ENCODE measurements around the gene CADM2.
"Not testable (repeated sequence)": the region's sequence is repeated elsewhere in the genome, so short reads cannot be mapped to it uniquely, and the experiment has no call there.

Gene CADM2

GRCh38 chr3:85481411-85482212 is 522.8 kb downstream of the CADM2 start:
- no peak for DNase-seq (ENCODE audit: low read depth)

- no peak for DNase-seq (ENCODE audit: low read depth)
These were observed 523.4 kb downstream of the CADM2 start for GRCh38 chr3:85482213-85482490.

- no peak for DNase-seq (ENCODE audit: low read depth)
These were observed 525.2 kb downstream of the CADM2 start for GRCh38 chr3:85483986-85484385.

GRCh38 chr3:85487375-85487774 is 528.6 kb downstream of the CADM2 start:
- no peak for DNase-seq (ENCODE audit: low read depth)

DNA sequence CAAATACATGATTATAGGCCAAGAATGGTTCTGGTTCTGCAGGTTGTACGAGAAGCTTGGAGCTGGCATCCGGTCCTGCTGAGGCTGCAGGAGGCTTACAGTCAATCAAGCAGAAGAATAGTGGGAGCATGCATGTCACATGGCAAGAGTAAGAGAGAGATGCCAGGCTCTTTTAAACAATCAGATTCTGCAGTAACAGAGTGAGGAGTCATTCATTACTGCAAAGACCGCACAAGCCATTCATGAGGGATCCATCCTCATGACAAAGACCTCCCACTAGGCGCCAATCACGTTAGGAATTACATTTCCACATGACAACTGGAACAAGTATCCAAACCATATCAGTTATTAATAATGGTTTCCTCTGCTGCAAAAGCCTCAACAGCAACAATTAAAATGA is 536.8 kb downstream of the CADM2 start:
- no peak for DNase-seq (ENCODE audit: low read depth)

- DNase-seq (ENCODE audit: low read depth), result no peak
These were observed 539.4 kb downstream of the CADM2 start for GRCh38 chr3:85498177-85498576.

DNA sequence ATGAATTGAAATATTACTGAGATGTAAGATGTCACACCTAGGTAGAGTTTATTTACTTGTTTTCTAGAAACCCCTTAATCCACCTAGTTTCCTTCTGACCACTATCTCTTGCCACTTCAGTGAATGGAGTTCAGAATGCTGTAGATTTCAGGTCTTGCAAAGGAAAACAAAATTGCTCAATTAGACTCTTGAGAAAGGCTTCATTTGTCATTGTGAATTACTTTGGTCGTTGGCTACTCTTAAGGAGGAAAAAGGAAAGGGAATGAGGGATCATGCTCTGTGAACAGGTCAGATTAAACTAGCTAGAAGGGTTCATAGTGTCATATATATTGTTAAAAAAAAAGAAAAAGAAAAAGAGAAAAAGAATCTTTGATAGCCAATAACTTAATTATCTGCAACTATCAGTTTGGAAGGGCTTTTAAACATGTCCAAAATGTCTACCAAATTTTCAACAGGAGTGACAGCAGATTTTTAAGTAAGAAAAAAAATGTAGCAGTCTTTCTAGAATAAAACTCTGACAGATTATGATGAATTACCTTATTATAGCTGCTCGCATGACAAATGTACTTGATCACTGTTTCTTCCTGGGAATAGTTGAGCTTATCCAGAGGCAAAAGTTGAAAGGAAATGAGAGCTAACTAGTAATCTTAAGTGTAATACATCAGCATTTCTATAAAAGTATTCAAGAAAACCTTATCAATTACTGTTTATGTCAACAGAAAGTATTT is 543.5 kb downstream of the CADM2 start:
- DNase-seq (ENCODE audit: low read depth), result no peak

- peak; percentile 6 for DNase-seq (ENCODE audit: low read depth)
These were observed 545.5 kb downstream of the CADM2 start for GRCh38 chr3:85504129-85504784.

DNA sequence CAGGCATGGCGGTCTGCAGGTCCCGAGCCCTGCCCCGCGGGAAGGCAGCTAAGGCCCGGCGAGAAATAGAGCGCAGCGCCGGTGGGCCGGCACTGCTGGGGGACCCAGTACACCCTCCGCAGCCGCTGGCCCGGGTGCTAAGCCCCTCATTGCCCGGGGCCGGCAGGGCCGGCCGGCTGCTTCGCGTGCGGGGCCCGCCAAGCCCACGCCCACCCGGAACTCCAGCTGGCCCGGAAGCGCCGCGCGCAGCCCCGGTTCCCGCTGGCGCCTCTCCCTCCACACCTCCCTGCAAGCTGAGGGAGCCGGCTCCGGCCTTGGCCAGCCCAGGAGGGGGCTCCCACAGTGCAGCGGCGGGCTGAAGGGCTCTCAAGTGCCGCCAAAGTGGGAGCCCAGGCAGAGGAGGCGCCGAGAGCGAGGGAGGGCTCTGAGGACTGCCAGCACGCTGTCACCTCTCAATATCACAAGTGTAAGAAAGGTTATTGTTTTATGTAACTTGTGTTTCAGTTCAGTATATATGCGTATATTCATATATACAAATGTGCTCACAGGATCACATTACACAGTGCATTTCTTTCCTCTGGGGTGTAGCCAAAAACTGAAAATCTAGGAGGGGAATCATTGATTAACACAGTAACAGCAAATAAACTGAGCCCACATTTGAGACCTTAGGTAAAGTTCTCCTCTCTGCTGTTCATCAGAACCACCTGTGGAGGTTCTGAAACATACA is 546.2 kb downstream of the CADM2 start:
- not testable (repeated sequence) for DNase-seq (ENCODE audit: low read depth)

DNA sequence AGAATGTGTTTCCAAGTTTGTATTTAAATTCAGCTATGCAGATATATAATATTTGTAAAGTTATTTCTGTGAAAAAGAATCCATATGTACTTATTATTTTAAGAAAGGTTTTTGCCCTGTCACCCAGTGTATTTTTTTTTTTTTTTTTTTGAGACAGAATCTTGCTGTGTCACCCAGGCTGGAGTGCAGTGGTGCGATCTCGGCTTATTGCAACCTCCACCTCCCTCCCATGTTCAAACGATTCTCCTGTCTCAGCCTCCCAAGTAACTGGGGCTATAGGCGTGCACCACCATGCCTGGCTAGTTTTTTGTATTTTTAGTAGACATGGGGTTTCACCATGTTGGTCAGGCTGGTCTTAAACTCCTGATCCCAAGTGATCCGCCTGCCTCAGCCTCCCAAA is 548.3 kb downstream of the CADM2 start:
- not testable (repeated sequence) for DNase-seq (ENCODE audit: low read depth)

DNA sequence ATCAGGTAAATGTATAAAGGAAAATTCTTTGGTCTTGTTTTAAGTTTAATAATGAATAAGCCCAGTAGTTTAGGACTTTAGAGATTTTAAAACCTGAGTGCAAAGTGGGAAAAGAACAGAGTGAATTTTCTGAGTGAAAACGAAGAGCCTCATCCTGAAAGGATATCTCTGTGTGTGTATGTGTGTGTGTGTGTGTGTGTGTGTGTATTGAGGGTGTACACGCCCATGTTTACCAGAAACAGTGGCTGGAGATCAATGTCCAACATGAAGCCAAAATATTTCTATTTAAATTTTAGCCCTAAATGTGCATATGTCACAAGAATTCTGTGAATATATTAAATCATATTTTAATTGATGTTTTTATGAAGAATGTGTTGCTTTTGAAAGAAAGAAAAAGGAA is 549.9 kb downstream of the CADM2 start:
- DNase-seq (ENCODE audit: low read depth), result no peak

DNA sequence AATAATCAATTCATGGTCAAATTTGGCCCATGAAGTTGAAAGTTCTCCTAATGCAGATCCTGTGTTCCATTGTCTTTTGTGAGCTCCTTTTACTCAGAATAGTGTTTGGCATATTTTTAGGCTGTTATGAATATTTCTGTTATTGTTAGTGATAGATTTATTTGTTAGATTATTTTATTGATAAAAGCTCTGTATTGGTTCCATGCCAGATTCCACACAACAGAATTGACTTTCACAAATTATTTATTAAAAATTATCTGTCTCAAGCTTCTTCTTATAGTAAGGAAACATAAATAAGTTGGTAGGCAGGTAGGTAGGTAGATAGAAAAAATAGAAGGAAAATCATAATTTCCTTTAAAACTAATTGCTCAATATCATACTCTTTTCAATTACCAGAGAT is 557.4 kb downstream of the CADM2 start:
- no peak for DNase-seq (ENCODE audit: low read depth)

DNA sequence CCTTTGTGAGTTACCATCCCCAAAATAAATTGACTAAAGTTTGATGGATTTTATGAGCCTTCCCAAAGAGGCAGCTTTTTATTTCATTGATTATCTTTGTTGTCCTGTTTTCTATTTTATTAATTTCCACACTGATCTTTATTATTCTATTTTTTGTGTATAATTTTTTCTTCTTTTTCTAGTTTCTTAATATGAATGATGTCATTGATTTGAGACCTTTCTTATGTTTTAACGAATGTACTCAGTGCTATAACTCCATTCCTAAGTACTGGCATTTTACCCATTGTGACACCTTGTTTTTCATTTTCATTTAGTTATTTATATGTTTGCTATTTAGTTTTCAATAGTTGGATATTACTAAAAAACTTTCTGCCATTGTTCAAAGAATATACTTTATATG is 565.3 kb downstream of the CADM2 start:
- no peak for DNase-seq (ENCODE audit: low read depth)

- no peak for DNase-seq (ENCODE audit: low read depth)
These were observed 566.5 kb downstream of the CADM2 start for GRCh38 chr3:85525264-85525663.

- no peak for DNase-seq (ENCODE audit: low read depth)
These were observed 574.8 kb downstream of the CADM2 start for GRCh38 chr3:85533586-85533985.

GRCh38 chr3:85535517-85535916 is 576.7 kb downstream of the CADM2 start:
- no peak for DNase-seq (ENCODE audit: low read depth)

DNA sequence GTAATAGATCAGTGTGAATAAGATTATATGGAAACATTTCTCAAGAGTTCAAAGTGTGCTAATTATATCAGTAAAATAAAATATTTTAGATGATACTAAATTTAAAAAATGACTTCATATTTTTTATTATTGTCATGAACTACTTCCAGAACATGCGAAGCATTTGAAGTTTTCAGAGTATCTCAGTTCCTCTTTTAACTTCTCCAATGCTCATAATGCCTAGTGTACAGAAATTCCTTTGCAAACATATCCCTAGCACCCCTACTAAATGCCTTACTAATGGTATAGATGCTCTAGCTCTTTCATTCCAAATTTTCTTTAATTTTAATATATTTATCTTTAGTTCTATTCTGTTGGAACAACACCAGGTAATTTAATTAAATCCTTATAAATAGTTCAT is 580.4 kb downstream of the CADM2 start:
- no peak for DNase-seq (ENCODE audit: low read depth)

DNA sequence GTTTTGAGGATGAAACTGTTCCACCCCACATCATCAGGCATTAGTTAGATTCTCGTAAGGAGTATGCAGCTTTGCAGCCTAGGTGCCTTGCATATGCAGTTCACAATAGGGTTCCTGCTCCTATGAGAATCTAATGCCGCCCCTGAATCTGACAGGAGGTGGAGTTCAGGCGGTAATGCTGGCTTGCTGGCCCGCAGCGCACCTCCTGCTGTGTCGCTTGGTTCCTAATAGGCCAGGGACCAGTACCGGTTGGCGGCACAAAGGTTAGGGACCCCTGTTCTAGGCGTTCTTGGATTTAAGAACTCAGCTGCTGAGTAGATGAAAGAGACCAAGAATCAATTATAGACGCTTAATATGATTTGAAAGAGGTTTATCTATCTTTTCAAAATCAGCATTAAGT is 595.4 kb downstream of the CADM2 start:
- no peak for DNase-seq (ENCODE audit: low read depth)

DNA sequence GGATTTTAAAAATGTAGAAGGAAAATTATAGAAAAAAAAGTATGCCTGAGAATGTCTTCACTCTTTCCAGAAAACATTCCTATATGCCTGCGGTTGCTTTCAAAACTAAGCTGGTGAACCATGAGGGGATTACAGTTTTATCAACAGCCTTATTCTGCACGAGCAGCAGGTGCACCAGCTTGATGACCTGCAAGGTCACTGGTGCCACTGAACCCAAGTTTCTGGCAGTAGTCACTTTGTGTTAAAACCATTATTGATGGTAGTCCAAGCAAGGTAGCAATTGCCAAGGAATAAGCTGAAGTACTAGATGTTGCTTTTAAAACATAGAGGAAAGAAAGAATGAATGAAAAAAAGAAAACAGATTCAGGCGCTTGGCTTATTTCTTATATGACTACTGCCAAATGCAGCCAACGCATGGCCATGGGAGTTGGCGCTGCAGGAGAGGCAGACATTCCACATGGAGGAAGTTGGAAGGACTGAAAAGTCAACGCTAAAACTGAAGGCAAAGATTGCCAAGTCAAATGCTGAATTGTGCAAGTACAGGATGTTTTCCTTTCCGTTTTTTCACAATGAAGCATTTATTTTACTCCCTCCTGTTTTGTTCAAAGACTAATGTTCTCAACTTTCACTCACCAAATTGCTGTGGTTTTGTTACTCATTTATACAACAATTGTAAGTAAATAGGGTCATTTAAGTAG is 601.4 kb downstream of the CADM2 start:
- DNase-seq (ENCODE audit: low read depth), result no peak

DNA sequence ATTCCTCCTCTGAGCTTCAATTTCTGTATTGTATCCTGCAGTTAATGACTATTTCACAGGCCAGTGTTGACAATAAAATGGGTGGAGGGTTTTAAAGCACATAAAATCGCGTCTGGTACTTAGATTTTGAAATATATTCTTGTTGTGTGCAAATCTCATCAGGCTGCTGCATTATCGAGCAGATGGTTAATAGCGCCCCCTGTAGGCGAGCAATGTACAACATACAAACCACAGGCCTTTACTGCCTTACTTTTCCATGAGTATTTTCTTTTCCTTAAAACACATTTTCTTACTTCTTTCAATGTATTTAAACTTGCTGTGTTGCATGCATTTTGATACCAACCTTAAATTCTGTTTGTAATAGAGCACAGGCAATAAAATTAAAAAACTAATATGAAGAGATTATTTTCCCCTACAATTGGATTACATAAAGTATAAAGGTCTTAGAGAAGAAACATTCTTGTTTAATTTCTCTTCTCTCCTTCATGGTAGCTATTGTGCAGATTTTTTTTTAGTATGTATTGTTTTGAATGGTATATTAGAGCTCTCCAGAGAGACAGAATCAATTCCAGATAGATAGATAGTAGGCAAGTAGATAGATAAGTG is 608.4 kb downstream of the CADM2 start:
- peak; percentile 4 for DNase-seq (ENCODE audit: low read depth)

- DNase-seq (ENCODE audit: low read depth), result no peak
These were observed 612.0 kb downstream of the CADM2 start for GRCh38 chr3:85570819-85571218.

All from T follicular helper cell (primary cell).